ENCODE measurements around the gene F2. TPM values are rescaled to one million over a fixed set of nuclear protein-coding genes. Genes with fewer than 3 reads are reported as not detected.
A peak's percentile ranks its signal among the peaks of the same experiment; 100 is the strongest.

The F2 gene
- total RNA-seq, 8 experiments from 2014 or later, result 0.14 to 1.1 TPM; not detected in 6

GRCh38 chr11:46693597-46694012, 25.4 kb upstream of the F2 start:
- ATAC-seq (replicated peaks in 6 of 8), result peak in 5 of 8 experiments; percentile 15 to 92 (median 68)
- WGBS, 10 experiments, result no CpG with 5 or more reads among the region's 2 CpGs
- in situ Hi-C loops (cut with MboI; ENCODE audit: low pct_unique_long_range_greater_than_20kb in 2 of 9, low sequenced_read_pairs in 9 of 9, unreplicated experiment in 9 of 9), result no loop called here
- Histone ChIP-seq H3K27ac (no peak overlapping the region), H3K4me1 (replicated peaks in 1 of 2) (peaks cover 0 to 10% of the 10 kb centered on the region in 2 donors), H3K4me3 (no peak overlapping the region)

GRCh38 chr11:46694072-46694471, 24.9 kb upstream of the F2 start:
- ATAC-seq (replicated peaks in 6 of 8), result peak in 2 of 8 experiments; percentile 6 to 50
- H3K4me1 ChIP-seq (replicated peaks in 1 of 2), result peaks cover 4 to 10% of the 10 kb centered on the region in 2 donors

GRCh38 chr11:46694607-46695006, 24.4 kb upstream of the F2 start:
- in situ Hi-C loops (cut with MboI; ENCODE audit: low pct_unique_long_range_greater_than_20kb in 2 of 9, low sequenced_read_pairs in 9 of 9, unreplicated experiment in 9 of 9), result no loop called here
- Histone ChIP-seq H3K4me3 (no peak overlapping the region), H3K4me1 (replicated peaks in 1 of 2) (peaks cover 9 to 15% of the 10 kb centered on the region in 2 donors), H3K27ac (no peak overlapping the region)
- WGBS, 10 experiments, result 67 to 92% (median 83%) methylated on average over 1 to 2 of the region's 7 CpGs; no CpG with 5 or more reads in 7 of the 10 experiments
- no peak for ATAC-seq (replicated peaks in 6 of 8)

More at GRCh38 chr11:46694072-46694471, 24.9 kb upstream of the F2 start:
- in situ Hi-C loops (cut with MboI; ENCODE audit: low pct_unique_long_range_greater_than_20kb in 2 of 9, low sequenced_read_pairs in 9 of 9, unreplicated experiment in 9 of 9), result no loop called here
- Histone ChIP-seq H3K4me3 (no peak overlapping the region), H3K27ac (no peak overlapping the region)
- WGBS, 10 experiments, result no CpG with 5 or more reads among the region's 6 CpGs

GRCh38 chr11:46695345-46696211, 23.4 kb upstream of the F2 start:
- Histone ChIP-seq H3K27ac (no peak overlapping the region), H3K4me3 (no peak overlapping the region), H3K4me1 (replicated peaks in 1 of 2) (peaks cover 11 to 16% of the 10 kb centered on the region in 2 donors)
- 70 to 100% (median 82%) methylated on average over 2 to 4 of the region's 12 CpGs; no CpG with 5 or more reads in 7 of the 10 experiments for WGBS, 10 experiments
- ATAC-seq (replicated peaks in 6 of 8), result no peak
- in situ Hi-C loops (cut with MboI; ENCODE audit: low pct_unique_long_range_greater_than_20kb in 2 of 9, low sequenced_read_pairs in 9 of 9, unreplicated experiment in 9 of 9), result no loop called here

- Histone ChIP-seq H3K4me3 (no peak overlapping the region), H3K4me1 (replicated peaks in 1 of 2) (peaks cover 11 to 16% of the 10 kb centered on the region in 2 donors), H3K27ac (no peak overlapping the region)
- 80 to 98% (median 80%) methylated on average over 1 to 8 of the region's 11 CpGs; no CpG with 5 or more reads in 7 of the 10 experiments for WGBS, 10 experiments
- ATAC-seq (replicated peaks in 6 of 8), result no peak
- in situ Hi-C loops (cut with MboI; ENCODE audit: low pct_unique_long_range_greater_than_20kb in 2 of 9, low sequenced_read_pairs in 9 of 9, unreplicated experiment in 9 of 9), result no loop called here
These were observed 22.8 kb upstream of the F2 start for GRCh38 chr11:46696212-46696558.

GRCh38 chr11:46697303-46697702, 21.7 kb upstream of the F2 start:
- ATAC-seq (replicated peaks in 6 of 8), result peak in 1 of 8 experiments; percentile 51
- peaks cover 15 to 24% of the 10 kb centered on the region in 2 donors for H3K4me1 ChIP-seq (replicated peaks in 1 of 2)
- 36 to 60% methylated on average over 1 to 2 of the region's 3 CpGs; no CpG with 5 or more reads in 8 of the 10 experiments for WGBS, 10 experiments
- H3K27ac ChIP-seq, result no peak overlapping the region
- in situ Hi-C loops (cut with MboI; ENCODE audit: low pct_unique_long_range_greater_than_20kb in 2 of 9, low sequenced_read_pairs in 9 of 9, unreplicated experiment in 9 of 9), result no loop called here
- H3K4me3 ChIP-seq, result no peak overlapping the region

DNA sequence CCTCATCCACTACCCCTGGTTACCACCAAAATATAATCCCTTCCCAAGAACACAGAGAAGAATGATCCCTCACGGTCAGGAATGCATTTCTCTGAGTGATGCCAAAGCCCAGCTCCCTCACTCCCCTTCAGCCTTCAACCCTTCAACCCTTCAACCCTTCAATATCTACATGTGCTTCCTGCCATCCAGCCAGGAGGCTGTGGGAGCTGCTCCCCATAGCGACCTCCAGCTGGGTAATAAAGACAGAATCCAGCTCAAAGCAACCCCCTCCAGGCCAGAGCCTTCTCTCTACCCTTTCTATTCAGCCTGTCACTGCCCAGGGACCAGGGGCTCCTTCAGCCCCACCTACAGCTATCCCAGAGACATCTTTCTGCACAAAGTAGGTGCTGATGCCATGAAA, 21.3 kb upstream of the F2 start:
- Histone ChIP-seq H3K4me1 (replicated peaks in 1 of 2) (peaks cover 15 to 24% of the 10 kb centered on the region in 2 donors), H3K4me3 (no peak overlapping the region), H3K27ac (no peak overlapping the region)
- WGBS, 10 experiments, result 0 to 40% (median 8%) methylated on average over 1 to 2 of the region's 2 CpGs; no CpG with 5 or more reads in 7 of the 10 experiments
- ATAC-seq (replicated peaks in 6 of 8), result no peak
- in situ Hi-C loops (cut with MboI; ENCODE audit: low pct_unique_long_range_greater_than_20kb in 2 of 9, low sequenced_read_pairs in 9 of 9, unreplicated experiment in 9 of 9), result no loop called here

DNA sequence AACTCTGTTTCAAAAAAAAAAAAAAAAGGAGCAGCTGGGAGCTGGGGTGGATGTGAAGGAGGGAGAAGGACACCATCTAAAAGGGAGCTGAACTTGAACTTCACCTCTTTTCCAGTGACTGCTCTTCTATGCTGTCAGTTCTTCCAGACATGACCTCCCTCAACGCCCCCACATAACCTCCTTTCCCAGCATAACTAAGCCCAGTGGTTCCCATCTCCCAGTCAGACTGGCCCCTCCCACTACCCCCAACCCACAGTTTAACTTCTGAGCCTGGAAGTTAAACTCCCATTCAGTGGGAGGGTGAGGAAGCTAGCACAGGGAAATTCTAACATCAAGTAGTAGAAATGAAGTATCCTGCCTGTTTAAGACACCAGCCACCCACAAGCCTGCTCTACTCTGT, 20.4 kb upstream of the F2 start:
- ATAC-seq (replicated peaks in 6 of 8), result no peak
- Histone ChIP-seq H3K4me1 (replicated peaks in 1 of 2) (peaks cover 15 to 24% of the 10 kb centered on the region in 2 donors), H3K27ac (no peak overlapping the region), H3K4me3 (no peak overlapping the region)
- WGBS, 10 experiments, result 0% methylated on average over 1 of the region's 1 CpG; no CpG with 5 or more reads in 9 of the 10 experiments
- in situ Hi-C loops (cut with MboI; ENCODE audit: low pct_unique_long_range_greater_than_20kb in 2 of 9, low sequenced_read_pairs in 9 of 9, unreplicated experiment in 9 of 9), result no loop called here

- in situ Hi-C loops (cut with MboI; ENCODE audit: low pct_unique_long_range_greater_than_20kb in 2 of 9, low sequenced_read_pairs in 9 of 9, unreplicated experiment in 9 of 9), result no loop called here
- peak within 1 kb of the TSS; percentile 61 to 93 (median 86) for H3K4me3 ChIP-seq
- peak within 1 kb of the TSS; percentile 98 for H3K27ac ChIP-seq
- H3K4me1 ChIP-seq (replicated peaks in 1 of 2), result peaks cover 15 to 24% of the 10 kb centered on the region in 2 donors
- WGBS, 10 experiments, result 0 to 1% (median 0%) methylated on average over 4 to 10 of the region's 44 CpGs; no CpG with 5 or more reads in 5 of the 10 experiments
- ATAC-seq (replicated peaks in 6 of 8), result peak; percentile 82 to 96 (median 94)
These were observed 18.6 kb upstream of the F2 start, which contains the start of the genes ARHGAP1 and ZNF408 for GRCh38 chr11:46700241-46701077. TSS of gene ARHGAP1 (minus strand) at chr11:46700619. CDS start at chr11:46696107, 4,512 bp downstream. TSS of gene ZNF408 (plus strand) at chr11:46701031. CDS start at chr11:46701048, 17 bp downstream.

DNA sequence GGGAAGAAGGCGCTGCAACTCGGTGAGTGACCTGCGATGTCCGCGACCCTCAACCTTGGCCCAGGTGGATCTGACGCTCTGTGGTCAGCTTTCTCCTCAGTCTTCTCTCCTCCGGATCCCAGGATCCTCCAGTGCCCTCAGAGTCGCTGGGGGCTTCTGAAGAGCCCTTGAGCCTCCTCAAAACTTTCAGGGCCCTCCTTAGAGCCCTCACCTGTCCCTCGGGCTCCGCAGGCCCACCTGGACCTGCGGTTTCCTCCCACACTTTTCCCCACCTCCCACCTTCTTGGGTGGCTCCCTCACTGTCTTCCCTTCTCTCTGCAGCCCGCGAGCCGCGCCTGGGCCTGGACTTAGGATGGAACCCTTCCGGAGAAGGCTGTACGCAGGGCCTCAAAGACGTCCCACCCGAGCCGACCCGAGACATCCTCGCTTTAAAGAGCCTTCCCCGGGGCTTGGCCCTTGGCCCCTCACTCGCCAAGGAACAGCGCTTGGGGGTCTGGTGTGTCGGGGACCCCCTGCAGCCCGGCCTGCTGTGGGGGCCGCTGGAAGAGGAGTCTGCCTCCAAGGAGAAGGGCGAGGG, 17.8 kb upstream of the F2 start:
- peaks cover 15 to 24% of the 10 kb centered on the region in 2 donors for H3K4me1 ChIP-seq (replicated peaks in 1 of 2)
- ATAC-seq (replicated peaks in 6 of 8), result peak in 3 of 8 experiments; percentile 3 to 5 (median 5)
- peak overlapping the region; percentile 98 for H3K27ac ChIP-seq
- WGBS, 10 experiments, result 0 to 7% (median 0%) methylated on average over 1 to 9 of the region's 29 CpGs; no CpG with 5 or more reads in 3 of the 10 experiments
- in situ Hi-C loops (cut with MboI; ENCODE audit: low pct_unique_long_range_greater_than_20kb in 2 of 9, low sequenced_read_pairs in 9 of 9, unreplicated experiment in 9 of 9), result no loop called here
- H3K4me3 ChIP-seq, result peak overlapping the region; percentile 61 to 93 (median 86)

DNA sequence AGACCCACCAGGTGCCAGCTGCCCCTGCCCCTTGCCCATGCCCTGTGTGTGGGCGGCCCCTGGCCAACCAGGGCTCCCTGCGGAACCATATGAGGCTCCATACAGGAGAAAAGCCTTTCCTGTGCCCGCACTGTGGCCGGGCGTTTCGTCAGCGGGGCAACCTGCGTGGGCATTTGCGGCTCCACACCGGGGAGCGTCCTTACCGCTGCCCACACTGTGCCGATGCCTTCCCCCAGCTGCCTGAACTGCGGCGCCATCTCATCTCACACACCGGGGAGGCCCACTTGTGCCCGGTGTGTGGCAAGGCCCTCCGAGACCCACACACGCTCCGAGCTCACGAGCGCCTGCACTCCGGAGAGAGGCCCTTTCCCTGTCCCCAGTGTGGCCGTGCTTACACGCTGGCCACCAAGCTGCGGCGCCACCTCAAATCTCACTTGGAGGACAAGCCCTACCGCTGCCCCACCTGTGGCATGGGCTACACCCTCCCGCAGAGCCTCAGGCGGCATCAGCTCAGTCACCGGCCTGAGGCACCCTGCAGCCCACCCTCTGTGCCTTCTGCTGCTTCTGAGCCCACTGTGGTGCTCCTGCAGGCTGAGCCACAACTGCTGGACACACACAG, 13.8 kb upstream of the F2 start:
- Histone ChIP-seq H3K4me1 (replicated peaks in 1 of 2) (peaks cover 4 to 8% of the 10 kb centered on the region in 2 donors), H3K4me3 (no peak overlapping the region), H3K27ac (no peak overlapping the region)
- WGBS, 10 experiments, result 90 to 93% methylated on average over 6 to 13 of the region's 31 CpGs; no CpG with 5 or more reads in 8 of the 10 experiments
- no peak for ATAC-seq (replicated peaks in 6 of 8)
- in situ Hi-C loops (cut with MboI; ENCODE audit: low pct_unique_long_range_greater_than_20kb in 2 of 9, low sequenced_read_pairs in 9 of 9, unreplicated experiment in 9 of 9), result no loop called here

DNA sequence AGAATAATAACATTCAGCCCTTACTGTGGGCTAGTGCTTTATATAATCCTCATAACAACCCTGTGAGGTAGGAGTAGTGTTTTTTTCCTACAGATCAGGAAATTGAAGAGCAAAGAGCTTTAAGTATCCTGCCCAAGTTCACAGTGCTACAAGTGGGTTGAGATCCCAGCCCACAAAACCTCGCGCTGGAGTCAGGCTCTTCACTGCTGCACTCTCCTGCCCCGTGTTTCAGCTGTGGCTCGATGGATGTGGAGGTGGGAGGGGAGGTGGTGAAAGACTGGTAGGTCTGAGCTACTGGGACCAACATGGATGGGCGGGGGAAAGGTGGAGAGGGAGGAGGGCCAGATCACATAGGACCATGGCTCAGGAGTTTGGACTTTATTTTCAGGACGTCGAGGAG, 12.1 kb upstream of the F2 start:
- WGBS, 10 experiments, result 70 to 100% (median 90%) methylated on average over 2 to 4 of the region's 7 CpGs; no CpG with 5 or more reads in 6 of the 10 experiments
- no peak overlapping the region for H3K4me3 ChIP-seq
- H3K27ac ChIP-seq, result no peak overlapping the region
- ATAC-seq (replicated peaks in 6 of 8), result no peak
- peaks cover 1 to 3% of the 10 kb centered on the region in 2 donors for H3K4me1 ChIP-seq (replicated peaks in 1 of 2)
- in situ Hi-C loops (cut with MboI; ENCODE audit: low pct_unique_long_range_greater_than_20kb in 2 of 9, low sequenced_read_pairs in 9 of 9, unreplicated experiment in 9 of 9), result no loop called here
